ENCODE data around the gene RAB11FIP5. TPM values are rescaled to one million over a fixed set of nuclear protein-coding genes. Genes with fewer than 3 reads are reported as not detected.

Gene RAB11FIP5
- total and polyA plus RNA-seq, 10 of the 15 experiments (the other 5 are each of a cell fraction or from before 2014, with no cell fraction given) = 0.03 to 0.20 (median 0.06) TPM; not detected in 6

DNA sequence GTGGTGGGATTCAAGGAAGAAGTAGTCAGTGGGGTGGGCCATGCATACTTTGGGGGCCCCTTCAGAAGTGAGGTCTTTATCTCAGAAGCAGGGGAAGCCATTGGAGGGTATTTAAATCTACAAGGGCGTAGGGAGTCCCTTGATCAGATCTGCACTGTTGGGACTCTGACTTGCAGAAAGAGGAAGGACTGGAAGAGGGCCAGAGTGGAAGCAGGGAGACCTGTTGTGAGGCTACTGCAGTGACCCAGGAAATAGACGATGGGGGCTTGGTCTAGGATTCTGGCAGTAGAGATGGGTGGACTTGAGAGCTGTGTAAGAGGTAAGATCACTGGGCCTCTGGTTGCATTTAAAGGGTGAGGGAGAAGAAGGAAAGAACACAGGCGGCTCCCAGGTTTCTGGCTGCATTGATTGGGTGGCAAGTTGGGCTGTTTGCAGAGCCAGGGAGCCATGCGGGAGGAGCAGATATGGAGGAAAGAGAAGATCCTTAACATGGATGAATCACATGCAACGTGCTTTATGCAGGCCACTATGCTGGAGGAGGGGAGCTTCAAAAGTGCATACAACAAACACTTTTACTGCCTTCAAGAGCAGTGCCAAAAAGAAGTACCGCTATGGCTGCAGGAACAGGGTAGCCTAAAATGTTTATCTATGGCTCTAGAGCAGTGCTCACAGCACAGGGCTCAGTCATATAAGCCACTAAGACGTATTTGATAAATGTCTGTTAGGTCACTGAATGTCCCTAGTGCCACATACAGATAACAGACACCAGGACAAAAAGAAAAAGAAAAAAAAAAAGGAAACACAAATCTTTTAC, 43.5 kb downstream of the RAB11FIP5 start:
- POLR2A ChIA-PET = no interaction called here
- Histone ChIP-seq H3K9ac (ENCODE audit: control insufficient read depth, insufficient read depth, low read length) (no peak overlapping the region), H3K27me3 (replicated peaks in 1 of 2; ENCODE audit: control insufficient read depth in 2 of 2, insufficient read depth in 2 of 2, low read length in 1 of 2) (no peaks in the 10 kb centered on the region; a peak in 1 of 4 replicates), H3K79me2 (ENCODE audit: control insufficient read depth, insufficient read depth, low read length) (peaks cover 2% of the 10 kb centered on the region; the same call in 1 of the 2 replicates), H3K4me1 (ENCODE audit: control insufficient read depth, insufficient read depth, low read length) (no peaks in the 10 kb centered on the region), H3K4me3 (peak overlapping the region; percentile 77), H4K20me1 (ENCODE audit: control insufficient read depth, insufficient read depth) (no peaks in the 10 kb centered on the region), H3K9me3 (replicated peaks; ENCODE audit: control insufficient read depth, insufficient read depth, low read length) (no peaks in the 10 kb centered on the region), H3K27ac (ENCODE audit: control insufficient read depth, insufficient read depth) (no peak overlapping the region), H3K36me3 (ENCODE audit: control insufficient read depth in 2 of 2, insufficient read depth in 2 of 2, low read length in 1 of 2) (no peaks in the 10 kb centered on the region), H3K4me2 (ENCODE audit: control insufficient read depth, insufficient read depth) (peak overlapping the region; percentile 94), H2AFZ (ENCODE audit: control insufficient read depth, low read depth, low read length) (no peak overlapping the region)
- TF ChIP-seq, protein P1, sequence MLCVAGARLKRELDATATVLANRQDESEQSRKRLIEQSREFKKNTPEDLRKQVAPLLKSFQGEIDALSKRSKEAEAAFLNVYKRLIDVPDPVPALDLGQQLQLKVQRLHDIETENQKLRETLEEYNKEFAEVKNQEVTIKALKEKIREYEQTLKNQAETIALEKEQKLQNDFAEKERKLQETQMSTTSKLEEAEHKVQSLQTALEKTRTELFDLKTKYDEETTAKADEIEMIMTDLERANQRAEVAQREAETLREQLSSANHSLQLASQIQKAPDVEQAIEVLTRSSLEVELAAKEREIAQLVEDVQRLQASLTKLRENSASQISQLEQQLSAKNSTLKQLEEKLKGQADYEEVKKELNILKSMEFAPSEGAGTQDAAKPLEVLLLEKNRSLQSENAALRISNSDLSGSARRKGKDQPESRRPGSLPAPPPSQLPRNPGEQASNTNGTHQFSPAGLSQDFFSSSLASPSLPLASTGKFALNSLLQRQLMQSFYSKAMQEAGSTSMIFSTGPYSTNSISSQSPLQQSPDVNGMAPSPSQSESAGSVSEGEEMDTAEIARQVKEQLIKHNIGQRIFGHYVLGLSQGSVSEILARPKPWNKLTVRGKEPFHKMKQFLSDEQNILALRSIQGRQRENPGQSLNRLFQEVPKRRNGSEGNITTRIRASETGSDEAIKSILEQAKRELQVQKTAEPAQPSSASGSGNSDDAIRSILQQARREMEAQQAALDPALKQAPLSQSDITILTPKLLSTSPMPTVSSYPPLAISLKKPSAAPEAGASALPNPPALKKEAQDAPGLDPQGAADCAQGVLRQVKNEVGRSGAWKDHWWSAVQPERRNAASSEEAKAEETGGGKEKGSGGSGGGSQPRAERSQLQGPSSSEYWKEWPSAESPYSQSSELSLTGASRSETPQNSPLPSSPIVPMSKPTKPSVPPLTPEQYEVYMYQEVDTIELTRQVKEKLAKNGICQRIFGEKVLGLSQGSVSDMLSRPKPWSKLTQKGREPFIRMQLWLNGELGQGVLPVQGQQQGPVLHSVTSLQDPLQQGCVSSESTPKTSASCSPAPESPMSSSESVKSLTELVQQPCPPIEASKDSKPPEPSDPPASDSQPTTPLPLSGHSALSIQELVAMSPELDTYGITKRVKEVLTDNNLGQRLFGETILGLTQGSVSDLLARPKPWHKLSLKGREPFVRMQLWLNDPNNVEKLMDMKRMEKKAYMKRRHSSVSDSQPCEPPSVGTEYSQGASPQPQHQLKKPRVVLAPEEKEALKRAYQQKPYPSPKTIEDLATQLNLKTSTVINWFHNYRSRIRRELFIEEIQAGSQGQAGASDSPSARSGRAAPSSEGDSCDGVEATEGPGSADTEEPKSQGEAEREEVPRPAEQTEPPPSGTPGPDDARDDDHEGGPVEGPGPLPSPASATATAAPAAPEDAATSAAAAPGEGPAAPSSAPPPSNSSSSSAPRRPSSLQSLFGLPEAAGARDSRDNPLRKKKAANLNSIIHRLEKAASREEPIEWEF (IDR thresholded peaks at IDR 0.05; ENCODE audit: insufficient replicate concordance, low read depth, low read length) = no peak
- TF ChIP-seq ETV6 (conservative IDR thresholded peaks at IDR 0.05 in 1 of 2, IDR thresholded peaks at IDR 0.05 in 1 of 2; ENCODE audit: borderline replicate concordance in 1 of 2, low read depth in 1 of 2) = no peak
- no peak for TF ChIP-seq NKRF (conservative IDR thresholded peaks at IDR 0.05)
- ATAC-seq = no peak
- BruUV-seq (replicated peaks) = no TSS peak
- DNase-seq (ENCODE audit: low read depth, low spot score) = no peak
- 73% methylated on average over 7 of the region's 7 CpGs for WGBS (ENCODE audit: insufficient coverage, insufficient replicate concordance, low lambda C conversion rate, missing lambda C conversion rate)
- in situ Hi-C loops (cut with MboI) = no loop called here
- SMC1A ChIA-PET (ENCODE audit: uncharacterized antibody, unreplicated experiment) = no interaction called here
- CTCF ChIA-PET = interaction anchor here (1.4 kb wide), 1 partner anchor 108 kb away, joined by 3 read pairs; no protein-coding TSS in a partner anchor
- RAD21 ChIA-PET (ENCODE audit: unreplicated experiment) = no interaction called here
- FAIRE-seq = no peak
- intact Hi-C loops (cut with micrococcal nuclease; ENCODE audit: unreplicated experiment) = no loop called here
